ENCODE results near the gene PRRC2C.

PRRC2C gene

GRCh38 chr1:171583591-171584201, 98.4 kb downstream of the PRRC2C start:
- Histone ChIP-seq H3K4me3 (ENCODE audit: low read depth, low read length) (no peak overlapping the region), H3K27me3 (no peaks in the 10 kb centered on the region), H3K36me3 (peaks cover 83% of the 10 kb centered on the region), H3K9me3 (no peaks in the 10 kb centered on the region), H3K4me1 (no peaks in the 10 kb centered on the region)
- DNase-seq: no peak
- TF ChIP-seq CTCF (IDR thresholded peaks at IDR 0.05; ENCODE audit: low read depth, low read length): no peak

- TF ChIP-seq CTCF (IDR thresholded peaks at IDR 0.05; ENCODE audit: low read depth, low read length): no peak
- Histone ChIP-seq H3K4me1 (no peaks in the 10 kb centered on the region), H3K36me3 (peaks cover 79% of the 10 kb centered on the region), H3K9me3 (no peaks in the 10 kb centered on the region), H3K4me3 (ENCODE audit: low read depth, low read length) (no peak overlapping the region), H3K27me3 (no peaks in the 10 kb centered on the region)
- DNase-seq: no peak
Measured at GRCh38 chr1:171585715-171586114, 100.4 kb downstream of the PRRC2C start.

- DNase-seq: no peak
- Histone ChIP-seq H3K4me3 (ENCODE audit: low read depth, low read length) (no peak overlapping the region), H3K27me3 (no peaks in the 10 kb centered on the region), H3K36me3 (peaks cover 78% of the 10 kb centered on the region), H3K4me1 (no peaks in the 10 kb centered on the region), H3K9me3 (no peaks in the 10 kb centered on the region)
- TF ChIP-seq CTCF (IDR thresholded peaks at IDR 0.05; ENCODE audit: low read depth, low read length): no peak
Measured at GRCh38 chr1:171588230-171588629, 102.9 kb downstream of the PRRC2C start.

GRCh38 chr1:171590022-171590421, 104.7 kb downstream of the PRRC2C start:
- Histone ChIP-seq H3K4me1 (no peaks in the 10 kb centered on the region), H3K36me3 (peaks cover 73% of the 10 kb centered on the region), H3K9me3 (no peaks in the 10 kb centered on the region), H3K27me3 (no peaks in the 10 kb centered on the region), H3K4me3 (ENCODE audit: low read depth, low read length) (no peak overlapping the region)
- TF ChIP-seq CTCF (IDR thresholded peaks at IDR 0.05; ENCODE audit: low read depth, low read length): no peak
- no peak for DNase-seq

GRCh38 chr1:171595324-171595723, 110.0 kb downstream of the PRRC2C start:
- no peaks in the 10 kb centered on the region for H3K4me1 ChIP-seq
- TF ChIP-seq CTCF (IDR thresholded peaks at IDR 0.05; ENCODE audit: low read depth, low read length): no peak
- H3K27me3 ChIP-seq: no peaks in the 10 kb centered on the region
- H3K4me3 ChIP-seq (ENCODE audit: low read depth, low read length): no peak overlapping the region
- no peak for DNase-seq
- H3K36me3 ChIP-seq: peaks cover 33% of the 10 kb centered on the region
- no peaks in the 10 kb centered on the region for H3K9me3 ChIP-seq

- H3K36me3 ChIP-seq: peaks cover 27% of the 10 kb centered on the region
- no peaks in the 10 kb centered on the region for H3K27me3 ChIP-seq
- no peaks in the 10 kb centered on the region for H3K9me3 ChIP-seq
- TF ChIP-seq CTCF (IDR thresholded peaks at IDR 0.05; ENCODE audit: low read depth, low read length): no peak
- no peaks in the 10 kb centered on the region for H3K4me1 ChIP-seq
- DNase-seq: no peak
- no peak overlapping the region for H3K4me3 ChIP-seq (ENCODE audit: low read depth, low read length)
Measured at GRCh38 chr1:171596119-171596518, 110.8 kb downstream of the PRRC2C start.

Measured in BE2C (cell line).